Measurements from ENCODE around the gene SP7.

The SP7 gene

DNA sequence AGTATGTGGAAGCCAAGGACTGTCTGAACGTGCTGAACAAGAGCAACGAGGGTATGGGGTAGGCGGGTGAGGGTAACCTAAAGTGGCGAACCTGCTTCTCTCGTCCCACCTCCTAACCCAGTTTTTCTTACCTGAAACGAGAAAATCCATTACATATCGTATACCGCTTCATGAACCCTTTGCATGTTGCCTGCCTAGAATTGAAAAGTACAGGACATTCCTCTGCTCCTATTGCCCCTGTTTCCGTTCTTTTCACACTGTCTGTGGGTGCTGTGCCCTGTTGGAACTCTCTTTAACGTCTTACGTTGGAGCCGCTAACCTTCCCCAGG, 40.3 kb downstream of the SP7 start:
- TF ChIP-seq CTCF (IDR thresholded peaks at IDR 0.05; ENCODE audit: low read depth, low read length): no peak
- peak overlapping the region; percentile 77 for H3K4me3 ChIP-seq (ENCODE audit: low read depth, low read length)

- peak within 1 kb of the TSS; percentile 77 for H3K4me3 ChIP-seq (ENCODE audit: low read depth, low read length)
- no peak for TF ChIP-seq CTCF (IDR thresholded peaks at IDR 0.05; ENCODE audit: low read depth, low read length)
Observed at GRCh38 chr12:53295070-53295890, 40.9 kb downstream of the SP7 start, which contains the start of gene PFDN5. TSS of gene PFDN5 (plus strand) at chr12:53295542. CDS start at chr12:53295568, 26 bp downstream.

DNA sequence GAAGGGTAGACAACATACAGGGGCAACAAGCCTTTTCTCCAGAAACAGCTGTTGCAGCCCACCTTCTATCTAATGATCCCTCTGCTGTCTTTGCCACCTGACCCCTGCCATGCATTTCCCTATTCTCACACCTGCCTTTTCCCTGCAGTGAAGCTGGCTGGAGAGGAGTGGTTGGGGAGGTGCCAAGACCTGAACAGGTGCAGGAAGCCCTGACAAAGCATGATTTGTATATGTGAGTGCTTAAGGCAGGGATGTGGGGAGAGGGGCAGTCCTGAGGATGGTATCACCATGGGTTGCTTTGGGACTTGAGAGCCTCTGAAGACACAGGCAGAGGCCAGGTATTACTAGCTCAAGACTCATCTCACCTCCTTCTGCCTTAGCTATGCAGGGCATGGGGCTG, 43.7 kb downstream of the SP7 start:
- no peak for TF ChIP-seq CTCF (IDR thresholded peaks at IDR 0.05; ENCODE audit: low read depth, low read length)
- no peak overlapping the region for H3K4me3 ChIP-seq (ENCODE audit: low read depth, low read length)

- no peak for TF ChIP-seq CTCF (IDR thresholded peaks at IDR 0.05; ENCODE audit: low read depth, low read length)
- H3K4me3 ChIP-seq (ENCODE audit: low read depth, low read length): no peak overlapping the region
Observed at GRCh38 chr12:53290661-53291060, 45.5 kb downstream of the SP7 start.

- no peak for TF ChIP-seq CTCF (IDR thresholded peaks at IDR 0.05; ENCODE audit: low read depth, low read length)
- H3K4me3 ChIP-seq (ENCODE audit: low read depth, low read length): no peak overlapping the region
Observed at GRCh38 chr12:53289891-53290290, 46.3 kb downstream of the SP7 start.

DNA sequence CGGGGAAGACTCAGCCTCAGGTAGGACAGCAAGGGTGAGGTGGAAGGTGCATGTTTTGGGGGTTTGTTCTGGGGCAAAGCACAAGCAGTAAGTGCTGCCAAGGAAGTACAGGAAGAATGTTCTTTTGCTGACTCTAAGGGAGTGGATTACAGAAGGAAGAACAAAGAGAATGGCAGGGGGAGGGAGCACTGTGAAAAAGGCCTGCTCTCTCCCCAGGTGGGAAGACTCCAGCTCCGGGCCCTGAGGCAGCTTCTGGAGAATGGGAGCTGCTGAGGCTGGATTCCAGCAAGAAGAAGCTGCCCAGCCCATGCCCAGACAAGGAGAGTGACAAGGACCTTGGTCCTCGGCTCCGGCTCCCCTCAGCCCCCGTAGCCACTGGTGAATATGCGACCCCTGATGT, 47.8 kb downstream of the SP7 start:
- no peak overlapping the region for H3K4me3 ChIP-seq (ENCODE audit: low read depth, low read length)

More for the DNA sequence above, 47.8 kb downstream of the SP7 start:
- TF ChIP-seq CTCF (IDR thresholded peaks at IDR 0.05; ENCODE audit: low read depth, low read length): no peak
